GM12873 (cell line): Measurements from ENCODE around the gene CMIP.

ENCODE experiments used
- CTCF ChIP-seq: IDR thresholded peaks from 2 replicates; pipeline ENCODE4 v1.5.1; 2012; ENCODE audit warnings: low read depth, mild to moderate bottlenecking, moderate library complexity, low read length, control low read depth; ENCODE audit not compliant: insufficient read depth; ENCODE audit errors: missing control alignments

The CMIP gene

GRCh38 chr16:81575834-81576233 lies 131.2 kb downstream of the CMIP start:
- TF ChIP-seq CTCF: no peak

- no peak for TF ChIP-seq CTCF
These were observed 132.1 kb downstream of the CMIP start for GRCh38 chr16:81576696-81577095.

GRCh38 chr16:81578076-81578475 lies 133.5 kb downstream of the CMIP start:
- no peak for TF ChIP-seq CTCF

GRCh38 chr16:81578636-81579413 lies 134.2 kb downstream of the CMIP start:
- TF ChIP-seq CTCF: no peak

GRCh38 chr16:81581107-81581506 lies 136.5 kb downstream of the CMIP start:
- TF ChIP-seq CTCF: no peak

- TF ChIP-seq CTCF: no peak
These were observed 138.2 kb downstream of the CMIP start for GRCh38 chr16:81582655-81583441.

GRCh38 chr16:81583893-81584631 lies 139.5 kb downstream of the CMIP start:
- no peak for TF ChIP-seq CTCF
